GM20431 (cell line): ENCODE results near the gene CHRM4.

Experiments
- in situ Hi-C: fragments of 300-500 bp; cut with MseI, MboI; formaldehyde crosslinking; loops from one replicate; pipeline ENCODE4 v1.15.0; 2020; ENCODE audit warnings: low sequenced_read_pairs; ENCODE audit not compliant: unreplicated experiment

CHRM4 gene

GRCh38 chr11:46356924-46357482 is 34.6 kb downstream of the CHRM4 start:
- in situ Hi-C loops: no loop called here

- in situ Hi-C loops: no loop called here
These were observed 37.9 kb downstream of the CHRM4 start for GRCh38 chr11:46353698-46354097.

GRCh38 chr11:46352063-46352841 is 39.3 kb downstream of the CHRM4 start:
- in situ Hi-C loops: no loop called here

GRCh38 chr11:46351606-46352005 is 40.0 kb downstream of the CHRM4 start:
- in situ Hi-C loops: no loop called here

- in situ Hi-C loops: no loop called here
These were observed 40.4 kb downstream of the CHRM4 start for GRCh38 chr11:46351148-46351547.

- in situ Hi-C loops: no loop called here
These were observed 40.9 kb downstream of the CHRM4 start for GRCh38 chr11:46350695-46351094.

- in situ Hi-C loops: no loop called here
These were observed 42.8 kb downstream of the CHRM4 start for GRCh38 chr11:46348566-46349401.

- in situ Hi-C loops: no loop called here
These were observed 43.8 kb downstream of the CHRM4 start for GRCh38 chr11:46347637-46348311.

- in situ Hi-C loops: no loop called here
These were observed 44.5 kb downstream of the CHRM4 start, which contains the start of gene DGKZ for GRCh38 chr11:46346886-46347636. Gene DGKZ, plus strand, starts transcription at chr11:46347463. Its CDS starts 197 bp downstream, at chr11:46347660.

GRCh38 chr11:46345881-46346484 is 45.6 kb downstream of the CHRM4 start:
- in situ Hi-C loops: no loop called here

- in situ Hi-C loops: no loop called here
These were observed 46.4 kb downstream of the CHRM4 start for GRCh38 chr11:46345131-46345597.

GRCh38 chr11:46343520-46343919 is 48.1 kb downstream of the CHRM4 start:
- in situ Hi-C loops: no loop called here

GRCh38 chr11:46342239-46342638 is 49.3 kb downstream of the CHRM4 start:
- in situ Hi-C loops: no loop called here

- in situ Hi-C loops: no loop called here
These were observed 50.1 kb downstream of the CHRM4 start for GRCh38 chr11:46341454-46341853.

GRCh38 chr11:46339816-46340215 is 51.8 kb downstream of the CHRM4 start:
- in situ Hi-C loops: no loop called here

- in situ Hi-C loops: no loop called here
These were observed 52.4 kb downstream of the CHRM4 start for GRCh38 chr11:46338988-46339666.

GRCh38 chr11:46338636-46338987 is 53.0 kb downstream of the CHRM4 start:
- in situ Hi-C loops: no loop called here

GRCh38 chr11:46337626-46338345 is 53.8 kb downstream of the CHRM4 start:
- in situ Hi-C loops: no loop called here
